ENCODE data around the gene MAN2B2. TPM values are rescaled to one million over a fixed set of nuclear protein-coding genes. Genes with fewer than 3 reads are reported as not detected.
"Not testable (repeated sequence)": the region's sequence is repeated elsewhere in the genome, so short reads cannot be mapped to it uniquely, and the experiment has no call there.

MAN2B2 gene
- total RNA-seq, 1 donor from 2014 or later: 41.5 TPM

- ATAC-seq (no peak), DNase-seq (ENCODE audit: low spot score) (no peak)
These were observed 38.1 kb downstream of the MAN2B2 start for GRCh38 chr4:6612961-6613675.

DNA sequence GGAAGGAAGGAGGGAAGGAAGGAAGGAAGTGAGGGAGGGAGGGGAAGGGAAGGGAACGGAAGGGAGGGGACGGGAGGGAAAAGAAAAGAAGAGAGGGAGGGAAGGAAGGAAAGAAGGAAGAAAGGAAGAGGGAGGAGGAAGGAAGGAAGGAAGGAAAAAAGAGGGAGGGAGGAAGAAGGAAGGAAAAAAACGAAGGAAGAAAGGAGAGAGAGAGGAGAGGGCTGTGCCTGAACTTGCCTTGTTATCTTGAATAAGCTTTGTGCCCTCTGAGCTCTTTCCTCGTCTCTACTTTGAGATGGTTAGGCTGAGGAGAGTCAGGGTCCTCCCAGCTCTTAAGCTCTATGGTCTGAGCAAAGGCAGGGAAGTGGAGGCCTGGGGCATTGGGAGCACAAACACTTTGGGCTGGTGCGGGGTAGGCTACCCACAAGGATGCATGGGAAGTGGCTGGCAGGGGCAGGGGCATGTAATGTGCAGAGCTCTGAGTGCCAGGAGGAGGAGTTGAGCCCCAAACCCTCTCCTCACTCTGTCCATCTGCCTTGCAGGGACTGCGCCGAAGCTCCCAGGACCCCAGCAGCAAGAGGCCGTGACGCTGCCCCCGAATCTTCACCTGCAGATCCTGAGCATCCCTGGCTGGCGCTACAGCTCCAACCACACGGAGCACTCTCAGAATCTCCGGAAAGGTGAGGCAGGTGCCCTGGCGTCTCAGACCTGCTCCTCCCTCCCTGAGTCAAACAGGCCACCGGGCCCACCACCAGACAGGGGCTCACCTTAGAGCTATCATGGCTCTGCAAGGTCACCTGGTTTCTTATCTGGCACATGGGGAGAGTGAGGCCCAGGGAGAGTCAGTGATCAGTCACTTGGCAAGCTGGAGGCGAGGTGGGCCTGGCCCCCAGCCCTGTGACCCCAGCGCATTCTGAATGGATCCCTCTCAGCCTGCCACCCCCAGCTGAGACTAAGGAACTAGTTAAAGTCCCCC, 39.0 kb downstream of the MAN2B2 start:
- no peak for DNase-seq (ENCODE audit: low spot score)
- no peak for ATAC-seq

- ATAC-seq: no peak
- DNase-seq (ENCODE audit: low spot score): no peak
These were observed 39.8 kb downstream of the MAN2B2 start for GRCh38 chr4:6614701-6615230.

DNA sequence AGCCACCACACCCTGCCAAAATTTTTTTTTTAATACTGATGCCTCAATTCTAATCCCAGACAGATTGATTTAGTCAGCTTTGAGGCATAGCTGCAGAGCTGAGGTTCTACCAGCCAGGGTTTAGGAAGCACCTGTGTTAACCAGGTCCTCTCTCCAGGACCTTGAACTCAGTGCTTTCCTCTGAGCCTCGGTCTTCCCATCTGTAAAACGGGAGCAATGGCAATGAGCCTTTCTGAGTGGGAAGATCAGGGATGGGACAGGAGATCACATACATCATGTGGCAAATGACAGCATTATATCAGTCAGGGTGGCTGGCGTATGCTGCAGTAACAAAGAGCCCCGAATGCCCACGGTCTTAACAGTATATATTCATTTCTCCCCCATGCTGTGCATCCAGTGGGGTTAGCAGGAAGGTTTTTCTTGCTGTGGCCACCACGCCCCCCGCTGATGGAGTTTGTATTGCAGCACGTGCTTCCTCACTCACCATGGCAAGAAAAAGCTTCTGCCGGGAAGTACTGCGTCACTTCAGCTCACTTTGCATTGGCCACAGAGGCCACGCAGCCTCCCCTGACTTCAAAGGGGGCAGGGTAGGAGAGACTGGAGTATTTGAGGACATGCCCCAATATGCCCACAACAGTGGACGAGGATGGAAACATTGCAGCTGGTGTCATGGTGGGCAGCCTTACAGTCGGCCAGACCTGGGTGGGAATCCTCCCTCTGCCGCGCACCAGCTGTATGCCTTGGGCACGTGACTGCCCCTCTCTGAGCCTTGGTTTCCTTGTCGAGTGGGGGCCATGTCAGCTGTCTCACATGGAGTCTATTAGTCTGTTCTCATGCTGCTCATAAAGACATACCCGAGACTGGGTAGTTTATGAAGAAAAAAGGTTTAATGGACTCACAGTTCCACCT, 41.4 kb downstream of the MAN2B2 start:
- ATAC-seq (no peak), DNase-seq (ENCODE audit: low spot score) (no peak)

GRCh38 chr4:6617246-6617645, 42.3 kb downstream of the MAN2B2 start:
- DNase-seq (ENCODE audit: low spot score) (no peak), ATAC-seq (no peak)

DNA sequence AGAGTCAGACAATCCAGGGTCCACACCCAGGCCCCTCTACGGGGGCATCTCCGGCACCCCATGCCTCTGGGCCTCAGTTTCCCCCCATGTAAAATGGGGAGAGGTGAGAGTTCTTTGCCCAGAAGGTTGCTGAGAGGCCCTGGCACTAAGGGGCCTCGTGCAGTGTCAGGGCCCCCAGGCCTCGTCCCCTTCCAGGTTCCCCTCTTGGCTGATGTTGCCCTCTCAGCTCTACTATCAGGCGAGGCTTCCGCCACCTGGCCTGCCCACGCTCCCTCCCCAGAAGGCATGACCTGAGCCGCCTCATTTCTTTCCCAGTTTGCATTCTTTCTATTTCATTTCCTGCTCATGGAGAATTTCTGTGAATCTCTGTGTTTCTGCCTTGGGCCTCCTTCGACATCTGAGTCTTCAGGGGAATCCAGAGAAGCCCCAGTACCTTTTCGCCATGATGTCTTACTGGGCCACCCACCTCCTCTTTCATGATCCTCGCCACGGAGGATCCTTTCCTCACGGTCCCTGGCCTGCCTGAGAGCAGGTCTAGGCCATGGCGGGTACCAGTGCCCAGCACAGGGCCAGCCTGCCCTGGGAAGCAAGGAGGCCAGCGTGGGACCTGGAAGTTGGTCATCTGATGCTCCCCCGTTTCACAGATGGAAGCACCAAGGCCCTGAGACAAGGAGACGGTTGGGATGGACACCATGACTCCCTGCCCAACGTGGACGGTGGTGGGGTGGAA, 43.6 kb downstream of the MAN2B2 start:
- DNase-seq (ENCODE audit: low spot score) (no peak), ATAC-seq (no peak)

DNA sequence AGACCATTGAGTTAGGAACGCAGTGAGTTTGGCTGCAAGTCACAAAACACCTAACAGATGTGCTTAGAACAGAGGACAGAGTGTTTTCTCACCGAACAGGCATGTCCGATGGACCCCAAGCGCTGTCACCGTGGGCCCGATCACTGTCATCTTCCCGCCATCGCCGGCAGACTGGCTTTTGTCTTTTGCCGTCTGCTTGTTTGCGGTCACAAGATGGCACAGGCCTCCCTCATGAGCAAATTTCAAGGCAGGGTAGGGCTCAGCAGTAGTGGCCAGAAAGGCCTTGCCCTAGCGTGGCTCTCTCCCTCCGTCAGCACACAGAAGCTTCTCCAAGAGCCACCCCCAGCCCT, 44.1 kb downstream of the MAN2B2 start:
- no peak for ATAC-seq
- DNase-seq (ENCODE audit: low spot score): no peak

DNA sequence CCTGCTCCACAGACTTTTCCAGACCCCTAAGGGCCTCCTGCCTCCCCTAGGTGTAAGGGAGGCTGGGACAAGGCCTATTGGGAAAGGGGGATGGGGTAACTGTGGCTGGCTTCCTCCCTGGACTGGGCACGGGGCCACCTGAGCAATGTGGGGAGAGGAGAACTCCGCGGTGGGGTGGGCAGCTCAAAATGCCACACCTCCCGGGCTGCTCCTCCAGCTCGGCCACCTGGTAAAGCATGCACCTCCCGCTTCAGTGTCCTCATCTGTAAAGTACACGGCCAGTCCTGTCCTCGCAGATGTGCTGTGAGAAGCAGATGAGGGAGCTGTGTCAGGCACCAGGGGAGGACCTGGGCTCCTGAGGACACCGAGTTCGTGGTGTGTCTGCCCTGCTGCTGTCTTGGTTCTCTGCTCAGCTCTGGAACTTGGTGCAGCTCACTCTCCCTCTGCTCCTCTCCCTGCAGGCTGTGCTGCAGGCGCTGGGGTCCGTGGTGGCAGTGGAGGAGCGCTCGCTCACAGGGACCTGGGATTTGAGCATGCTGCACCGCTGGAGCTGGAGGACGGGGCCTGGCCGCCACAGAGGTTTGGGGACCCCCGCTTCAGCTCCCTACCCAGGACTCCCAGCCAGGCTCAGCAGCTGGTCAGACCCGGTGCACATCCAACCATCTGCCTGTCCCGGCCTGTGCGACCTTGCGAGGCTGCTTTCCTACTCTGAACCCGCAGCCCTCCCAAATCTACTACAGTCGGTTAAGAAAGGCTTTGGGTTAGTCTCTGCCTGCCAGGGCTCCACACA, 44.7 kb downstream of the MAN2B2 start:
- no peak for DNase-seq (ENCODE audit: low spot score)
- ATAC-seq: peak; percentile 22

DNA sequence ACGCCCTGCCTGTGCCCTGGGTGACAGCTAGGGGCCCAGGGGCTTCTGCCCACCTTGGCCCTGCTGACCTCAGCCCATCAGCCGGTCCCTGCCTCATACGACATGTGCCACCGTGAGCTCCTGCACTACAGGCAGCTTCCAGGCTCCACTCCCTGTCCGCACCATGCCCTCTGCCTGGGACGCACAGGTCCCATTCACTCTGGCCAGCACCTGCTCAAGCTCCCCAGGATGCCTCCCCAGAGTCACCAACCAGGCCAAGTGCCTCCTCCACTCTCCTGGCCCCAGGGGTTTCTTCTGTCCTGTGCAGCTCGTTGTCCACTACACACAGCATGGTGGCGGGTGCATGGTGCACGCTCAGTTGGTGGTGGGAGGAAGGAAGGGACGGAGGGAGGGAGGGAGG, 45.3 kb downstream of the MAN2B2 start:
- ATAC-seq (peak; percentile 11), DNase-seq (ENCODE audit: low spot score) (no peak)

- no peak for DNase-seq (ENCODE audit: low spot score)
- peak; percentile 24 for ATAC-seq
These were observed 46.0 kb downstream of the MAN2B2 start for GRCh38 chr4:6620891-6621555.

GRCh38 chr4:6621556-6621927, 46.6 kb downstream of the MAN2B2 start:
- ATAC-seq (no peak), DNase-seq (ENCODE audit: low spot score) (no peak)

GRCh38 chr4:6622744-6623143, 47.8 kb downstream of the MAN2B2 start:
- ATAC-seq (no peak), DNase-seq (ENCODE audit: low spot score) (no peak)

DNA sequence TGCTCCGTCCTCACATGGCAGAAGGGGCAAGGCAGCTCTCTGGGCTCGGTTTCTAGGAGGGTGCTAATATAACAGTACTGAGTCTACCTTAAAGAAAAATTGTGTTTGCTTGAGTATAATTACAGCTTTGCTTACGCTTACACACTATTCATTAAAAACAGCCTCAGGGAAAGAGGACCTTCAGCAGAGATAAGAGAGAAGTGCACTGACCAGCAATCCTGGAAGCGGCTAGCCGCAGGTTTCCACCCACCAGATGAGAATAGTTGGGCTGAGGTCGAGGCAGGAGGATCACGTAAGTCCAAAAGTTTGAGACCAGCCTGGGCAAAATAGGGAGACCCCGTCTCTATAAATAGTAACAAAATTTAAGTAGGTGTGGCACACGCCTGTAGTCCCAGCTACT, 50.3 kb downstream of the MAN2B2 start:
- ATAC-seq (no peak), DNase-seq (ENCODE audit: low spot score) (no peak)

- DNase-seq (ENCODE audit: low spot score): no peak
- no peak for ATAC-seq
These were observed 51.1 kb downstream of the MAN2B2 start for GRCh38 chr4:6626066-6626465.

DNA sequence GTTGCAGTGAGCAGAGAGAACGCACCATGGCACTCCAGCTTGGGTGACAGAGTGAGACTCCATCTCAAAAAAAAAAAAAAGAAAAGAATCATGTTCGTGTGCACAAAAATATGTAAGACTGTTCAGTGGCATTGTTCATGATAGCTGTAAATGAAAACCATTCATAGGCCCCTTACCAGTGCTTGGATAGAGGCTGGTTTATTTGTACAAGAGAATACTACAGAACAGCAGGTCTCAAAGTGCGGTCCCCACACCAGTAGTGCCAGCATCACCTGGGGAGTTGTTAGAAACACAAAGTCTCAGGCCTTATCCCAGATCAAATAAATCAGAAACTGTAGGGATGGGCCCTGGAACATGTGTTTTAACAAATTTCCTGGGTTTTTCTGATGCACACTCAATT, 52.8 kb downstream of the MAN2B2 start:
- ATAC-seq: no peak

GRCh38 chr4:6628484-6628883, 53.5 kb downstream of the MAN2B2 start:
- ATAC-seq; DNase-seq (ENCODE audit: low spot score): not testable (repeated sequence)

More for the DNA sequence above, 52.8 kb downstream of the MAN2B2 start:
- no peak for DNase-seq (ENCODE audit: low spot score)

- ATAC-seq (no peak), DNase-seq (ENCODE audit: low spot score) (no peak)
These were observed 57.1 kb downstream of the MAN2B2 start for GRCh38 chr4:6632125-6632524.

DNA sequence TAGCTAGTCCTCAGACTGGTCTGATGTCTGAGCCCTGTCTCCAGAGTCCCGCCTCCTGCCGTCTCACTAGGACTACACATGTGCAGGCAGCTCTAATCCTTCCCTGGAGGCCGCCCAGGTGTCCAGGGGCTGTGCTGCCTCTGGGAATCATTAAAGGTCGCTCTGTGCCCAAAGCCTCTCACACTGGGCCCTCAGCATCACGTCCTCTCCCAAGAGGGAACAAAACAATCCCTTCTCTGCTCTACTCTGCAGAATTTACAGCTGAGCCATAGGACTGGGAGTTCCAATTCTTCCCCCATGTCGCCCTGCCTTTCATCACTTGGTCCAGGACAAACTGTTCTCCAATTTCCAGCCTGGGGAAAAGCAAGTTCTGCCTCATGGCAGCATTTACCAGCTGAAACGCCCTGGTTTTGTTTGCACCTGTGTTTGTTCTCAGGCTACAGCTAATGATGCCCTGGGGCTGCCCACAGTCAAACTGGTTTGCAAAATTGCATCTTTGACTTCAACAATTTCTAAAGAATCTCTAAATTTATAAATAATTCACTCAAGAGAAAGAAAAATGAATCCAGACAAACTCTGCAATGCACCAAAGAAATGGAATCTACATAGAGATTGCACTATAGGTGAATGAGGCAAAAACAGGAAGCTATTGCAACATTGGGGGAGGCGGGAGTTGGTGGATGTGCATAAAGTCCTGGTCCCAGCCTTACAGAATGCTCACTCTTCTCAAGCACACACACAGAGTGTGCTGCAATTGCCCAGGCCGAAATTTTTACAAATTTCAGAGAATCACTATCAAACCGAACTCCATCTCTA, 58.3 kb downstream of the MAN2B2 start:
- DNase-seq (ENCODE audit: low spot score) (no peak), ATAC-seq (no peak)

Measured in left lobe of liver (tissue), 2 donors.